Adipocyte (in vitro differentiated cells): ENCODE data around the gene MSX1.
A peak's percentile ranks its signal among the peaks of the same experiment; 100 is the strongest.

Experiments used
- DNase-seq: peaks from one replicate; pipeline ENCODE4 v3.0.0-alpha.2; 2015; ENCODE audit warnings: low read depth
- H3K27me3 ChIP-seq: replicated peaks from 2 replicates; pipeline ENCODE4 v1.7.0; 2013; ENCODE audit warnings: mild to moderate bottlenecking, low read length, moderate library complexity; ENCODE audit not compliant: control insufficient read depth, insufficient read depth
- H3K36me3 ChIP-seq: 2 replicates; pipeline ENCODE4 v1.7.0; 2013; ENCODE audit warnings: low read length, mild to moderate bottlenecking, moderate library complexity; ENCODE audit not compliant: control insufficient read depth, insufficient read depth, severe bottlenecking
- H3K4me1 ChIP-seq: 2 replicates; pipeline ENCODE4 v1.7.0; 2013; ENCODE audit warnings: mild to moderate bottlenecking, low read length, moderate library complexity; ENCODE audit not compliant: control insufficient read depth, insufficient read depth
- H3K4me3 ChIP-seq: 2 replicates; pipeline ENCODE4 v1.7.0; 2013; ENCODE audit warnings: mild to moderate bottlenecking, low read length, moderate library complexity
- H3K9ac ChIP-seq: 2 replicates; pipeline ENCODE4 v1.7.0; 2013; ENCODE audit warnings: mild to moderate bottlenecking, low read length, moderate library complexity
- H3K9me3 ChIP-seq: 2 replicates; pipeline ENCODE4 v1.7.0; 2013; ENCODE audit warnings: mild to moderate bottlenecking, low read length, moderate library complexity; ENCODE audit not compliant: control insufficient read depth

The MSX1 gene

DNA sequence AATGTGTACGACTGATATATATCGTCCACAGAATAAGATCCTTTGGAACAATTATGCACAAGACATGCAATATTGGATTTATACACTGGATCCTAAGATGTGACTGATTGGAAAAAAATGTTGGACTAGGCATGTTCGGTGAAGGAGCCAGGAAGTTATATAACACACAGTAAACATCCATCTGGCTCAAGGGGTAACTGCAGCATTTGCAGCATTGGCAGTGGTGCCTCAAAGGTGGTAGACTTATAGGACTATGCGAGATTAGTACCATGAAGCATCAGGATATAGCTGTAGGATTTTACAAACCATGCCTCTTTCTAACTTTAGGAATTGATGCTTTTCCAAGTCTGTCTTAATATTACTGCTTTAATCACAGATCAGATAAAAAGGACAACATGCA lies 34.3 kb downstream of the MSX1 start:
- no peak overlapping the region for H3K4me3 ChIP-seq
- DNase-seq = no peak
- H3K9ac ChIP-seq = no peak overlapping the region
- no peaks in the 10 kb centered on the region for H3K4me1 ChIP-seq
- no peaks in the 10 kb centered on the region for H3K36me3 ChIP-seq
- H3K9me3 ChIP-seq = no peaks in the 10 kb centered on the region
- peaks cover 11% of the 10 kb centered on the region for H3K27me3 ChIP-seq

DNA sequence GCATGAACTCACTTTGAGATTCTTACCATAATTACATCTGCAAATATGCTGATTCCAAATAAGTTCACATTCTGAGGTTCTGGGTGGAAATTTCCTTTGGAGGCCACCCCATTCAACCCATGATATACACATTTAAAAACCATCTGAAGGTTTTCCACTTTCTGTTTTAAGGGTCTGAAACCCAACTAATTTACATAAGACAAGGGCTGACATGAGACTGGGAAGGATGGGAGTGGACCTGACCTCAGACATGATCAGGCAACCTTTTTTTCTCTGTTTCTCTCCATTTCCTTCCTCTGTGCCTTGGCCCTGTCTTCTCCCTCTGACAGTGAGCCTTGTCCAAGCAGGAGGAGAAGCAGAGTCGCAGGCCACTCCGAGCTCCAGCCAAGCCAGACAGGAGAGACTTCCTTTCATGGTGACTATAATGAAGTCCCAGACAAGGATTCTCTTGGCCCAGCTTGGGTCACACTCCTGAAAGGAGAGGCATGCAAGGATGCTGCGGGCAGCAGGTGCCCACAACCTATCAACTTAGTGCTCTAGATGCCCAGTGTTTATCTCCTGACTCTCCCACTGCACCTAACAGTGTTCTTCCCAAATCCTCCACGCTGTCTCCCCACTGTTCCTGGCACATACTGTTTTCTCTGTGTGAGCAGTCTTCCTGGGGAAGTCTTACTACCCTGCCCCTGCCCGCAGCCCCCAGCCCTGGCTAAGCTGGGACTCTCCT lies 39.9 kb downstream of the MSX1 start:
- Histone ChIP-seq H3K9ac (no peak overlapping the region), H3K36me3 (no peaks in the 10 kb centered on the region), H3K4me1 (no peaks in the 10 kb centered on the region), H3K9me3 (no peaks in the 10 kb centered on the region), H3K4me3 (no peak overlapping the region), H3K27me3 (peaks cover 21% of the 10 kb centered on the region)
- no peak for DNase-seq

DNA sequence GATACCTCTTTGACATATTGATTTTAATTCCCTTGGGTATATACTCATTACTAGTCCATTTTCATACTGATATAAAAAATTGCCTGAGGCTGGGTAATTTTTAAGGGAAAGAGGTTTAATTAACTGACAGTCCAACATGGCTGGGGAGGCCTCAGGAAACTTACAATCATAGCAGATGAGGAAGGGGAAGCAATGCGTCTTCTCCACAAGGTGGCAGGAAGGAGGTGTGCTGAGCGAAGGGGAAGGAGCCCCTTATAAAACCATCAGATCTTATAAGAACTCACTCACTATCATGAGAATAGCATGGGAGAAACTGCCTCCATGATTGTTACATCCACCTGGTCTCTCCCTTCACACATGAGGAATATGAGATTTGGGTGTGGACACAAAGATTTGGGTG lies 42.4 kb downstream of the MSX1 start:
- H3K4me1 ChIP-seq = no peaks in the 10 kb centered on the region
- DNase-seq = no peak
- no peak overlapping the region for H3K4me3 ChIP-seq

DNA sequence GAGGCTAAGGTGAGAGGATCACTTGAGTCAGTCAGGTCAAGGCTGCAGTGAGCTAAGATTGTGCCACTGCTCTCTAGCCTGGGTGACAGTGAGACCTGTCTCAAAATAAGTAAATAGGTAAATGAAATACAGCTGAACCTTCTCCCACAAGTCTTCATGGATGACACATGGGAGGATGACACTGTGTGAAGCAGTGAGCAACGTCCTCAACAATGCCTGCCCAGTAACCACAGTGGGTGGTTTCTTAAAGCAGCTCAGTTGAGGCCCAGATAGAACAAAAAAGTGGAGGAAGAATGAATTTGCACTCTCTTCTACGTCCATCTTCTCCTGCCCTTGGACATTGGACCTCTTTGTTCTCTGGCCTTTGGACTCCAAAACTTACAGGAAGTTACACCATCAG lies 52.7 kb downstream of the MSX1 start:
- no peaks in the 10 kb centered on the region for H3K27me3 ChIP-seq
- no peaks in the 10 kb centered on the region for H3K36me3 ChIP-seq
- peaks cover 32% of the 10 kb centered on the region for H3K4me1 ChIP-seq
- no peak for DNase-seq
- peaks cover 8% of the 10 kb centered on the region for H3K9me3 ChIP-seq
- H3K9ac ChIP-seq = no peak overlapping the region
- no peak overlapping the region for H3K4me3 ChIP-seq

More for the DNA sequence above, 42.4 kb downstream of the MSX1 start:
- peaks cover 21% of the 10 kb centered on the region for H3K27me3 ChIP-seq
- no peaks in the 10 kb centered on the region for H3K9me3 ChIP-seq
- H3K9ac ChIP-seq = no peak overlapping the region
- no peaks in the 10 kb centered on the region for H3K36me3 ChIP-seq

DNA sequence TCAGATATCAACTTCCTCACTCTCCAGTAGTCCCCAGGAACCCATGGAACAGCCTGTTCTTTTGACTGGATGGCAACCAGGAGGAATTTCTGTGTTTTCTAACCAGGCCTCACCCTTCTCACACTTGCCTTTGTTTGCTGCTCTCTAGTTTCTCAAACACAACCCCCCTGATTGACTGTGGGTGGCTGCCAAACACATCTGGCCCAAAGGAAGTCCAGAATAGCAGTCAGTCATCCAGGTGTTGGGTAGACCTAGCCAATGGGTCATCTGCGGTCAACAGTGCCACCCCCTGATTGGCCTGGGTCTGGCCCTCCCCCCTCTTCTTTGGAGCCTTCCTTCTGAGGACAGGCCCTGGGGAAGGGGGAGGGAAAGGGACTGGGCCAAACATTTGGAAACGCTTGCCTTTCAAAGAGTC lies 53.7 kb downstream of the MSX1 start:
- H3K4me3 ChIP-seq = peak overlapping the region; percentile 9
- H3K9ac ChIP-seq = peak overlapping the region; percentile 31
- no peaks in the 10 kb centered on the region for H3K27me3 ChIP-seq
- no peaks in the 10 kb centered on the region for H3K36me3 ChIP-seq
- peaks cover 12% of the 10 kb centered on the region for H3K9me3 ChIP-seq
- H3K4me1 ChIP-seq = peaks cover 32% of the 10 kb centered on the region
- DNase-seq = no peak
